K562 (cell line): ENCODE data around the gene CCDC9B. TPM values are rescaled to one million over a fixed set of nuclear protein-coding genes. Genes with fewer than 3 reads are reported as not detected.

Experiments used
- ARID2 ChIP-seq: fragments of 450-650 bp; IDR thresholded peaks from 2 replicates; pipeline ENCODE4 v1.6.1; 2017; ENCODE audit warnings: antibody characterized with exemption, mild to moderate bottlenecking
- CAMTA2 ChIP-seq: fragments of 250-450 bp; sonication (Bioruptor Pico); conservative IDR thresholded peaks from 2 replicates; pipeline ENCODE4 v1.5.1; 2022
- EP400 ChIP-seq: fragments of 450-650 bp; IDR thresholded peaks from 2 replicates; pipeline ENCODE4 v1.6.1; 2017; ENCODE audit warnings: antibody characterized with exemption, mild to moderate bottlenecking, moderate library complexity
- HNRNPL ChIP-seq: fragments of 200-400 bp; formaldehyde crosslinking; IDR thresholded peaks from 2 replicates; pipeline ENCODE4 v1.6.1; 2017; ENCODE audit warnings: low read depth, mild to moderate bottlenecking, low read length
- HNRNPLL ChIP-seq: fragments of 200-400 bp; formaldehyde crosslinking; IDR thresholded peaks from 2 replicates; pipeline ENCODE4 v1.6.1; 2017; ENCODE audit warnings: low read length, low read depth, mild to moderate bottlenecking; ENCODE audit not compliant: poor library complexity, severe bottlenecking
- NCOA4 ChIP-seq: fragments of 450-650 bp; IDR thresholded peaks from 2 replicates; pipeline ENCODE4 v1.6.1; 2018; ENCODE audit warnings: mild to moderate bottlenecking; ENCODE audit not compliant: partially characterized antibody
- PCBP1 ChIP-seq: fragments of 200-400 bp; formaldehyde crosslinking; IDR thresholded peaks from 2 replicates; pipeline ENCODE4 v1.6.1; 2018; ENCODE audit warnings: mild to moderate bottlenecking, low read depth, low read length; ENCODE audit not compliant: poor library complexity, severe bottlenecking
- RBM22 ChIP-seq: fragments of 200-400 bp; formaldehyde crosslinking; IDR thresholded peaks from 2 replicates; pipeline ENCODE4 v1.6.1; 2018; ENCODE audit warnings: low read length, low read depth; ENCODE audit not compliant: poor library complexity, severe bottlenecking
- RREB1 ChIP-seq: fragments of 250-450 bp; sonication (Bioruptor Pico); IDR thresholded peaks from 2 replicates; pipeline ENCODE4 v1.4.0; 2020
- TCF3 ChIP-seq: sonication (generic); formaldehyde crosslinking; IDR thresholded peaks from 2 replicates; pipeline ENCODE4 v1.4.0; 2020; ENCODE audit warnings: mild to moderate bottlenecking, missing genetic modification reagents
- YY1 ChIP-seq, 3 experiments: IDR thresholded peaks; 2 replicates each; pipeline ENCODE4 v1.6.1; 2011; ENCODE audit warnings: low read length in 2 of 3, mild to moderate bottlenecking in 2 of 3, moderate library complexity in 2 of 3, borderline replicate concordance in 1 of 3, control low read depth in 1 of 3, low read depth in 1 of 3; ENCODE audit not compliant: insufficient read depth in 3 of 3, insufficient replicate concordance in 2 of 3, control insufficient read depth in 1 of 3, insufficient read length in 1 of 3; ENCODE audit errors: extremely low read depth in 1 of 3
- ZKSCAN8 ChIP-seq: fragments of 200-800 bp; sonication (Bioruptor generic); IDR thresholded peaks from 2 replicates; pipeline ENCODE4 v1.6.1; 2016; ENCODE audit warnings: missing genetic modification characterization, missing compliant biosample characterization
- ZNF431 ChIP-seq: sonication (generic); formaldehyde crosslinking; IDR thresholded peaks from 2 replicates; pipeline ENCODE4 v1.8.0; 2022; ENCODE audit warnings: mild to moderate bottlenecking, missing genetic modification reagents
- ZNF76 ChIP-seq: fragments of 250-450 bp; sonication (Bioruptor Pico); IDR thresholded peaks from 2 replicates; pipeline ENCODE4 v1.4.0; 2020; ENCODE audit warnings: mild to moderate bottlenecking, moderate library complexity, borderline replicate concordance
- ZNF766 ChIP-seq: fragments of 200-800 bp; sonication (Bioruptor generic); conservative IDR thresholded peaks from 2 replicates; pipeline ENCODE4 v1.6.1; 2016; ENCODE audit warnings: missing genetic modification characterization, missing compliant biosample characterization
- polyA plus RNA-seq, 8 experiments: library from polyadenylated mRNA; depleted of rRNA in 4 of 8; stranded (reverse) in 5 of 8; unstranded in 3 of 8; fragments of >200 nt; fragmentation: Nextera tagmentation in 2 of 8; fragmentation: Illumina TruSeq in 1 of 8; extraction: Ambion mirVana in 2 of 8; extraction: Trizol in 1 of 8; gene quantifications; 2 replicates each; pipeline versions ENCODE4 v1.2.1 to v1.2.3, GENCODE V29; 2011 to 2014; ENCODE audit warnings: inconsistent platforms in 1 of 8, missing spikeins in 1 of 8
- total RNA-seq, 7 experiments: library from RNA; depleted of rRNA in 6 of 7; stranded (reverse); fragments of >200 nt in 6 of 7; fragmentation: Illumina TruSeq in 2 of 7; extraction: Trizol in 2 of 7; gene quantifications; 2 replicates each; pipeline versions ENCODE4 v1.2.1 to v1.2.3, GENCODE V29; 2011 to 2021; ENCODE audit warnings: low replicate concordance in 1 of 7
- TF ChIP-seq, protein P1 (sequence below): fragments of 450-650 bp; formaldehyde crosslinking; IDR thresholded peaks from 2 replicates; pipeline ENCODE4 v1.4.0; 2020; ENCODE audit warnings: mild to moderate bottlenecking, moderate library complexity
- TF ChIP-seq, protein P2 (sequence below), 3 experiments: IDR thresholded peaks in 2 of 3; conservative IDR thresholded peaks in 1 of 3; 2 replicates each; pipeline ENCODE4 v1.5.1; 2011 to 2012; ENCODE audit warnings: low read length in 3 of 3, mild to moderate bottlenecking in 3 of 3, control low read depth in 2 of 3, improper control_type of control experiment in 1 of 3, inconsistent platforms in 1 of 3, low read depth in 1 of 3, mixed read lengths in 1 of 3, moderate library complexity in 1 of 3; ENCODE audit not compliant: insufficient read depth in 2 of 3

The CCDC9B gene
- total and polyA plus RNA-seq, 9 of the 15 experiments (the other 6 are each of a cell fraction or from before 2014, with no cell fraction given), result 0.01 to 0.47 (median 0.15) TPM; not detected in 1

DNA sequence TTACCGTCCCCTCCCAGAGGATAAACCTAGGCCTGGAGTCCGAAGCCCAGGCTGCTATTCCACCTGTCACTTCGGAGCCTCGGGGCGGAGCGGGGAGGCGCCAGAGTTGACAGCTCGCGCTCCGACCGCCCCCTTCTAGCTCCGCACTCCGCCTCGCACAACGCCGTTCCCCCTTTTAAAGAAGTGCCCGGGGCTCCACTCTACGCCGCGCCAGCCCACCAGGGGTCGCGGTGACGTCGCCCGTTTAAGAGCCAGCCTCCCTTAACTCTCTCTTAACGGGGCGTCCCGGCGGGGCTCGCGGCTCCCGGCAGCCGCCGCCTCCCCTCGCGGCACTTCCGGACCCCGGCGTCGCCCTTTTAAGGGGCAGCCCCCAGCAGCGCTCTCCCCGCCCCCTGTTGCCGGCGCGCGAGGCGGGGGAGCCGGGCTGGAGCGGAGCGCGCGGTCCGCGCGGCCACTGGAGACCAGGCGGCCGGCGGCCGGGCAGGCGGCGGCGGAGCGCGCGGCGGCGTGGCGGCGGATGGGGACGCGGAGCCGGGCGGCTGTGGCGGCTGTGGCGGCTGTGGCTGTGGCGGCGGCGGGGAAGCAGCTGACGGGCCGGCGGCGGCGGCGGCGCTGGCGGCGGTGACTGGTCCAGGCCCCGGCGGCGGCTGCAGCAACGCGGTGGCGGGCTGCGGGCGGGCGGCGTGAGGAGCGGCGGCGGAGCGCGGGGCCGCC is 17.3 kb downstream of the CCDC9B start, which contains the start of gene INAFM2 (continued):
- TF ChIP-seq TCF3 (CRISPR knock-in tag), result peak; percentile 23; the same call in 1 of the 2 replicates
- TF ChIP-seq, protein P1, sequence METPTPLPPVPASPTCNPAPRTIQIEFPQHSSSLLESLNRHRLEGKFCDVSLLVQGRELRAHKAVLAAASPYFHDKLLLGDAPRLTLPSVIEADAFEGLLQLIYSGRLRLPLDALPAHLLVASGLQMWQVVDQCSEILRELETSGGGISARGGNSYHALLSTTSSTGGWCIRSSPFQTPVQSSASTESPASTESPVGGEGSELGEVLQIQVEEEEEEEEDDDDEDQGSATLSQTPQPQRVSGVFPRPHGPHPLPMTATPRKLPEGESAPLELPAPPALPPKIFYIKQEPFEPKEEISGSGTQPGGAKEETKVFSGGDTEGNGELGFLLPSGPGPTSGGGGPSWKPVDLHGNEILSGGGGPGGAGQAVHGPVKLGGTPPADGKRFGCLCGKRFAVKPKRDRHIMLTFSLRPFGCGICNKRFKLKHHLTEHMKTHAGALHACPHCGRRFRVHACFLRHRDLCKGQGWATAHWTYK (CRISPR knock-in tag), result no peak
- TF ChIP-seq ARID2, result no peak
- TF ChIP-seq PCBP1, result peak; percentile 30
- no peak for TF ChIP-seq NCOA4
- 0 out of 2 replicates have a peak, but pooled peaks have one; percentile 8 for TF ChIP-seq RREB1 (CRISPR knock-in tag)
- TF ChIP-seq ZNF431 (CRISPR knock-in tag), result peak; percentile 87
- TF ChIP-seq YY1 (IDR thresholded peaks at IDR 0.05; ENCODE audit: borderline replicate concordance in 1 of 3, control insufficient read depth in 1 of 3, extremely low read depth in 1 of 3, insufficient read depth in 3 of 3, insufficient read length in 1 of 3, insufficient replicate concordance in 2 of 3, low read depth in 1 of 3, low read length in 2 of 3), result peak in 1 of 3 experiments; percentile 14
- no peak for TF ChIP-seq HNRNPL
- no peak; the same call in 1 of the 2 replicates for TF ChIP-seq EP400
- TF ChIP-seq, protein P2, sequence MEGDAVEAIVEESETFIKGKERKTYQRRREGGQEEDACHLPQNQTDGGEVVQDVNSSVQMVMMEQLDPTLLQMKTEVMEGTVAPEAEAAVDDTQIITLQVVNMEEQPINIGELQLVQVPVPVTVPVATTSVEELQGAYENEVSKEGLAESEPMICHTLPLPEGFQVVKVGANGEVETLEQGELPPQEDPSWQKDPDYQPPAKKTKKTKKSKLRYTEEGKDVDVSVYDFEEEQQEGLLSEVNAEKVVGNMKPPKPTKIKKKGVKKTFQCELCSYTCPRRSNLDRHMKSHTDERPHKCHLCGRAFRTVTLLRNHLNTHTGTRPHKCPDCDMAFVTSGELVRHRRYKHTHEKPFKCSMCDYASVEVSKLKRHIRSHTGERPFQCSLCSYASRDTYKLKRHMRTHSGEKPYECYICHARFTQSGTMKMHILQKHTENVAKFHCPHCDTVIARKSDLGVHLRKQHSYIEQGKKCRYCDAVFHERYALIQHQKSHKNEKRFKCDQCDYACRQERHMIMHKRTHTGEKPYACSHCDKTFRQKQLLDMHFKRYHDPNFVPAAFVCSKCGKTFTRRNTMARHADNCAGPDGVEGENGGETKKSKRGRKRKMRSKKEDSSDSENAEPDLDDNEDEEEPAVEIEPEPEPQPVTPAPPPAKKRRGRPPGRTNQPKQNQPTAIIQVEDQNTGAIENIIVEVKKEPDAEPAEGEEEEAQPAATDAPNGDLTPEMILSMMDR (IDR thresholded peaks at IDR 0.05 in 2 of 3, conservative IDR thresholded peaks at IDR 0.05 in 1 of 3; ENCODE audit: insufficient read depth in 2 of 3, low read depth in 1 of 3, low read length in 3 of 3), result peak; percentile 54 to 64 (median 57)
- no peak for TF ChIP-seq RBM22
- no peak for TF ChIP-seq CAMTA2 (CRISPR knock-in tag)
- no peak for TF ChIP-seq HNRNPLL
- TF ChIP-seq ZNF766 (CRISPR knock-in tag), result no peak
- no peak for TF ChIP-seq ZKSCAN8 (CRISPR knock-in tag)
- TF ChIP-seq ZNF76 (CRISPR knock-in tag), result no peak
